ENCODE data around the gene EGLN2.
A peak's percentile ranks its signal among the peaks of the same experiment; 100 is the strongest.
"Not testable (repeated sequence)": the region's sequence is repeated elsewhere in the genome, so short reads cannot be mapped to it uniquely, and the experiment has no call there.

Gene EGLN2

GRCh38 chr19:40831502-40832430 is 32.8 kb downstream of the EGLN2 start:
- DNase-seq: peak; percentile 76
- in situ Hi-C loops (cut with MboI; ENCODE audit: low pct_unique_long_range_greater_than_20kb, low sequenced_read_pairs): no loop called here

DNA sequence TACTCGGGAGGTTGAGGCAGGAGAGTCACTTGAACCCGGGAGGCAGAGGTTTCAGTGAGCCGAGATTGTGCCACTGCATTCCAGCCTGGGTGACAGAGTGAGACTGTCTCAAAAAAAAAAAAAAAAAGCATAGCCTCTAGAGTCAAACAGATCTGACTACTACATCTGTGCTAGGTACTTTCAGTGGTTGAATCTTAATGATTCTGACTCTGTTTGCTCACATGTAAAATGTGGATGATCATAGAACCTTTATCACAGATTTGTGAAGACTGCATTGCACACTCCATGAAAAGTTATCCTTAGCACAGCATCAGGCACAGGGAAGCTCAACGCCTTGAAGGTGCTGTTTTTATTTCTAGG is 33.4 kb downstream of the EGLN2 start:
- in situ Hi-C loops (cut with MboI; ENCODE audit: low pct_unique_long_range_greater_than_20kb, low sequenced_read_pairs); DNase-seq: not testable (repeated sequence)

DNA sequence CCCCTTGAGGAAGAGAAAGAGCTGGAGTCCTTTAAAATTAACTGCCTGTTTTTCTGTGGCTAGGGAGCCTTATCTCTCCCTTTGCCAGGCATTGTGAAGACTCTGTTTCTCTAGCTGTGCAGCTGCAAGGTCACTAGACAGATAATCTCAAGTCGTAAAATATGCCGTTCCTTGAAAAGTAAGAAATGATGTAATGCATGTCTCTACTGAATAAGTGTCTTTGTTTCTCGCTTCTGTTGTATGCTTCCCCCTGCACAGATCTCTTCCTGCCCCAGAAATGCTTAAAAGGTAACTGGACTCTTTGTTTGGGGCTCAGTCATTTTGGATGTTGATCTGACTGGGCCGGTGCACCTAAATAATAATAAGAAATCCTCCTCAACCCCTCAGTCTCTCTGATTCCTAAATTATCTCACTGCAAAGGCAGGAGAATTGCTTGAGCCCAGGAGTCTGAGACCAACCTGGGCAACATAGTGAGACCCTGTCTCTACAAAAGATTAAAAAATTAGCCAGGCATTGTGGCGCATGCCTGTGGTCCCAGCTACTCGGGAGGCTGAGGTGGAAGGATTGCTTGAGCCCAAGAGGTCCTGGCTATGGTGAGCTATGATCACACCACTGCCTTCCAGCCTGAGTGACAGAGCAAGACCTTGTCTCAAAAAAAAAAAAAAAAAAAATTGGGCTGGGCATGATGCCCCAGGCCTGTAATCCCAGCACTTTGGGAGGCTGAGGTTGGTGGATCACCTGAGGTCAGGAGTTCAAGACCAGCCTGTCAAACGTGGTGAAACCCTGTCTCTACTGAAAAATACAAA is 34.9 kb downstream of the EGLN2 start:
- peak; percentile 57 for DNase-seq
- in situ Hi-C loops (cut with MboI; ENCODE audit: low pct_unique_long_range_greater_than_20kb, low sequenced_read_pairs): not testable (repeated sequence)

- in situ Hi-C loops (cut with MboI; ENCODE audit: low pct_unique_long_range_greater_than_20kb, low sequenced_read_pairs): no loop called here
- no peak for DNase-seq
Measured at GRCh38 chr19:40836754-40837429, 37.9 kb downstream of the EGLN2 start.

DNA sequence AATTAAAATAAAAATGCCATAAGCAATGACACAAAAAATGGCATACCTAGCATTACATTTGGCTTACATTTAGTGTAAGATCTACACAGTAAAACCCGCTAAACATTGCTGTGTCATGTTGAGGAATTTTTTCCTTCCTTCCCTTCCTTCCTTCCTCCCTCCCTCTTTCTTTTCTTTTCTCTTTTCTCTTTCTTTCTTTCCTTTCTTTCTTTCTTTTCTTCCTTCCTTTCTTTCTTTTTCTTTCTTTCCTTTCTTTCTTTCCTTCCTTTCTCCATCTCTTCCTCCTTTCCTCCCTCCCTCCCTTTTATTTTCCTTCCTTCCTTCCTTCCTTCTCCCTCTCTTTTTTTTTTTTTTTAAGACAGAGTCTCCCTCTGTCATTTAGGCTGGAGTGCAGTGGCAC is 39.5 kb downstream of the EGLN2 start:
- DNase-seq; in situ Hi-C loops (cut with MboI; ENCODE audit: low pct_unique_long_range_greater_than_20kb, low sequenced_read_pairs): not testable (repeated sequence)

DNA sequence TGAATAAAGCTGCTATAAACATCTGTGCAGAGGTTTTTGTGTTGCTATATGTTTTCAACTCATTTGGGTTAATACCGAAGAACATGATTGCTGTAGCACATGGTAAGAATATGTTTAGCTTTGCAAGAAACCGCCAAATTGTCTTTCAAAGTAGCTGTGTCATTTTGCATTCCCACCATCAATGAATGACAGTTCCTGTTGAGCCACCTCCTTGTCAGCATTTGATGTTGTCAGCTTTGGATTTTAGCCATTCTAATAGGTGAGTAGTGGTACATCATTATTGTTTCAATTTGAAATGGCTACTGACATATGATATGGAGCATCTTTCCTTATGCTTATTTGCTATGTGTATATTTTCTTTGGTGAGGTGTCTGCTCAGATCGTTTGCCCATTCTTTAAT is 43.0 kb downstream of the EGLN2 start:
- DNase-seq; in situ Hi-C loops (cut with MboI; ENCODE audit: low pct_unique_long_range_greater_than_20kb, low sequenced_read_pairs): not testable (repeated sequence)

DNA sequence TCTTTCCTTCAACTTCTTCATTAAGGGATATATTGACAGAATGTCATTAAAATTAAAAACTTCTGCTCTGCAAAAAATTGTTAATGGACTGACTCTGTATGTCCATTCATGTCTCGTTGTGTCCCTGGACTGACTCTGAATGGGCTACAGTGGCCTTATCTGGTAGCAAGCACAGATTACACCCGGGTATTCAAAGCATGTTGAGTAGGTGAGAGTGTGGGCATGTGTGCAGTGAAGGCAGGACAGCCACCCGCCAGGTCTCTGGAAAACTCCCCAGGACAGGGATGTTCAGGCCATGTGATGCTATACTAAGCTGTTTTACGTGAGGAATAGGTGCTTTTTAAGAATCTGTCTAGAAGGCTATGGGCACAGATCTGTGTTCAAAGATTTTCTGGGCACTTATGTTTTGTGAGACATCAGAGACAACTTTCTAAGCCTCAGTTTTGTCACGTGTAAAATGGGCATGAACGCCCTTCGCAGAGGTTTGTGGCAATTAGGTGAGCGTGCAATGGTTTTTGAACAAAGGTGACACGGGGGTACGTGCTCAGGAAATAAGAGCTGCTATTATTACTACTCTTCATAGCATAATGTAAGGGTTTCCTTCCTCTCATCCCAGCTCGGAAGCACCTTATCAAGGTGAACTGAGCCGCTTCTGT is 44.1 kb downstream of the EGLN2 start:
- in situ Hi-C loops (cut with MboI; ENCODE audit: low pct_unique_long_range_greater_than_20kb, low sequenced_read_pairs): not testable (repeated sequence)
- peak; percentile 49 for DNase-seq

GRCh38 chr19:40843653-40844052 is 44.7 kb downstream of the EGLN2 start:
- DNase-seq: not testable (repeated sequence)

GRCh38 chr19:40846722-40847121 is 47.7 kb downstream of the EGLN2 start:
- in situ Hi-C loops (cut with MboI; ENCODE audit: low pct_unique_long_range_greater_than_20kb, low sequenced_read_pairs); DNase-seq: not testable (repeated sequence)

More at GRCh38 chr19:40843653-40844052, 44.7 kb downstream of the EGLN2 start:
- in situ Hi-C loops (cut with MboI; ENCODE audit: low pct_unique_long_range_greater_than_20kb, low sequenced_read_pairs): not testable (repeated sequence)

DNA sequence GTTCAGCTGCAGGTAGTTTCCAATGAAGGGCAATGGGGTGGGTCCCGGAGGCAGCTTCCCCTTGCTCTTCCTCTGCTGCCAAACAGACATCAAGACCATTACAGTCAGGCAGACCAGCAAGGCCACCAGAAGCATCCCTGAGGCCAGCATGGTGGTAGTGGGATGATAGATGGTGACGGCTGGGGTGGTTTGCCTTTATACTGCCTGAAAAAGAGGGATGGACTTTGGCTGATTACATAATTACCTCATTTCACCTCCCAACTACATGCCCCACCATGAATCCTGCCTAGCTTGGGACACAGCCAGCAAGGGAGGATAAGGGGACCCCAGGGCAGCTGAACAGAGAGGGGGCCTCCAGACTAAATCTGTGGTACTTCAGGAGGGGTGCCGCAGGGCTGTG is 51.3 kb downstream of the EGLN2 start, which contains the start of gene CYP2A6:
Gene CYP2A6 (minus strand): TSS at position 171 of the 400 bp plus-strand sequence. CDS start 21 bp downstream, at position 150.
- DNase-seq; in situ Hi-C loops (cut with MboI; ENCODE audit: low pct_unique_long_range_greater_than_20kb, low sequenced_read_pairs): not testable (repeated sequence)

DNA sequence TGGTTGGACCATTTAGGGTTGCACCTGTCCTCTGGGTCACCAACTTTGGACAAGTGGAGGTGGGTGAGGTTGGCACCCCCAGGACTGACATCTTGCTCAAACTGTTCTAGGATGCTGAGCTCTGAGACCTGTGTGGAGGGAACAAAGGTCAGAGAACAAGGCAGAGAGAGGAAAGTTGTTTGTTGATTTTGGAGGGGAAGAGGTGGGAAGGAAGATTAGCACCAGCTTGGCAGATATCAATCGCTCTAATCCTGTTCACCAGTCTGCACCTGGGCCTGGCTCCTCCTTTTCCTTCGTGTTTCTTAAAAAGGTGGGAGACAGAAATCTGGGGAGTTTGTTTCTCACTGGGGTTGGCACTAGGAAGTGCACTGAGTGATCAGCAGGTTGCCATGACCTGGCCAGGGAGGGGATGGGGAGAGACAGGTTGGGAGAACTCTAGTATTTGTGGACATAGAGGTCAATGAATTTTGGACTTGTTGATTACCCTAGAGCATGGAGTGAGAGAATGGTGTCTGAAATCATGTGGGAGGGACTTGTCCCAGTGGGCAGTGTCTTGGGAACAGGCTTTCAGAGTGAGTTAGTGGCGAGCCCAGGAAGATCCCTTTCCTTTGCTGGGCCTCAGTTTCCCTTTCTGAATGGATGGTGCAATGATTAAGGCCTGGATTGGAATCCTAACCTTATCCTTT is 53.6 kb downstream of the EGLN2 start:
- in situ Hi-C loops (cut with MboI; ENCODE audit: low pct_unique_long_range_greater_than_20kb, low sequenced_read_pairs); DNase-seq: not testable (repeated sequence)
